ENCODE data around the gene SCART1. TPM values are rescaled to one million over a fixed set of nuclear protein-coding genes. Genes with fewer than 3 reads are reported as not detected.

SCART1 gene
- total RNA-seq, 1 experiment from 2014 or later, result 0.50 TPM

DNA sequence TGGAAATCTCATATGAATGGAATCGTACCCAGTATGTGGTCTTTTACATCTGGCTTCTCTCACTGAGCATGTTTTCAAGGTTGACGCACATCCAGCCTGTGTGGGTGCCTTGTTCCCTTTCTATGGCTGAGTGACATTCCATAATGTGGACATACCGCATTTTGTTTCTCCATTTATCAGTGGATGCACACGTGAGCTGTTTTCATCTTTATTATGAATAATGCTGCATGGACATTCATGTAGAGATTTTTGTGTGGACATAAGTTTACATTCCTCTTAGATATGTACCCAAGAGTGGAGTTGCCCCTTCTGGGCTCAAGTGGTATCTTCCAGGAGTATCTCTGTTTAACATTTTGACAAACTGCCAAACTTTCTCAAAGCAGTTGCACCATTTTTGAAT is 1.3 kb upstream of the SCART1 start:
- Histone ChIP-seq H3T11ph (ENCODE audit: low read length) (no peak overlapping the region), H3K9me3 (ENCODE audit: control insufficient read depth, low read depth, low read length) (peaks cover 81% of the 10 kb centered on the region), H2AFZ (ENCODE audit: low read length) (no peak overlapping the region), H3K4me2 (ENCODE audit: insufficient read depth, insufficient read length, low read length) (no peak overlapping the region), H4K91ac (ENCODE audit: insufficient read length, low read depth, low read length) (no peak overlapping the region), H2AK5ac (ENCODE audit: insufficient read length, low read length) (no peak overlapping the region), H4K8ac (replicated peaks; ENCODE audit: insufficient read length, low read depth, low read length) (no peak overlapping the region), H3K27ac (ENCODE audit: insufficient read length, low read depth, low read length) (no peak overlapping the region), H3K79me1 (ENCODE audit: insufficient read depth, low read depth, low read length, poor library complexity, severe bottlenecking) (no peaks in the 10 kb centered on the region), H2BK15ac (ENCODE audit: low read depth, low read length) (no peak overlapping the region), H3K14ac (ENCODE audit: insufficient read depth, low read length) (no peak overlapping the region), H2BK20ac (ENCODE audit: low read depth, low read length, poor library complexity, severe bottlenecking) (no peak overlapping the region), H3K18ac (ENCODE audit: insufficient read length, low read depth, low read length) (no peak overlapping the region), H4K5ac (ENCODE audit: insufficient read length, low read depth, low read length) (no peak overlapping the region), H3K4me1 (ENCODE audit: insufficient read depth, low read length) (no peaks in the 10 kb centered on the region), H2BK120ac (ENCODE audit: low read depth, low read length, poor library complexity, severe bottlenecking) (no peak overlapping the region), H2BK12ac (ENCODE audit: insufficient read length, low read depth, low read length) (no peak overlapping the region), H3K23me2 (ENCODE audit: insufficient read length, low read depth, low read length, poor library complexity, severe bottlenecking) (no peaks in the 10 kb centered on the region), H3K56ac (ENCODE audit: insufficient read length, low read depth, low read length) (no peak overlapping the region), H3K23ac (ENCODE audit: insufficient read length, low read depth, low read length) (no peak overlapping the region), H3K79me2 (ENCODE audit: insufficient read depth, low read length) (no peaks in the 10 kb centered on the region), H3K4ac (ENCODE audit: low read depth, low read length) (no peak overlapping the region), H3K9ac (ENCODE audit: extremely low read depth, insufficient read length, low read length) (no peak overlapping the region), H3K27me3 (ENCODE audit: insufficient read depth, low read length) (no peaks in the 10 kb centered on the region), H4K20me1 (ENCODE audit: control insufficient read depth, insufficient read depth, insufficient read length) (no peaks in the 10 kb centered on the region), H2BK5ac (ENCODE audit: insufficient read length, low read length) (no peak overlapping the region)
- no peak for DNase-seq
- Mint-ChIP-seq H3K36me3 (ENCODE audit: insufficient read depth in 1 of 3, low read depth in 3 of 3) (peaks cover 0 to 30% (median 7%) of the 10 kb centered on the region in 3 experiments; a peak in 4 of 7 replicates), H3K9me3 (peaks cover 86 to 100% of the 10 kb centered on the region in 2 experiments), H3K4me3 (no peak overlapping the region), H3K27me3 (ENCODE audit: low read depth) (peaks cover 6% of the 10 kb centered on the region), H3K4me1 (no peaks in the 10 kb centered on the region), H3K27ac (no peak overlapping the region)
- WGBS (ENCODE audit: extremely low coverage, insufficient read length, low lambda C conversion rate), result no CpG with 5 or more reads among the region's 4 CpGs
- TF ChIP-seq, protein P1, sequence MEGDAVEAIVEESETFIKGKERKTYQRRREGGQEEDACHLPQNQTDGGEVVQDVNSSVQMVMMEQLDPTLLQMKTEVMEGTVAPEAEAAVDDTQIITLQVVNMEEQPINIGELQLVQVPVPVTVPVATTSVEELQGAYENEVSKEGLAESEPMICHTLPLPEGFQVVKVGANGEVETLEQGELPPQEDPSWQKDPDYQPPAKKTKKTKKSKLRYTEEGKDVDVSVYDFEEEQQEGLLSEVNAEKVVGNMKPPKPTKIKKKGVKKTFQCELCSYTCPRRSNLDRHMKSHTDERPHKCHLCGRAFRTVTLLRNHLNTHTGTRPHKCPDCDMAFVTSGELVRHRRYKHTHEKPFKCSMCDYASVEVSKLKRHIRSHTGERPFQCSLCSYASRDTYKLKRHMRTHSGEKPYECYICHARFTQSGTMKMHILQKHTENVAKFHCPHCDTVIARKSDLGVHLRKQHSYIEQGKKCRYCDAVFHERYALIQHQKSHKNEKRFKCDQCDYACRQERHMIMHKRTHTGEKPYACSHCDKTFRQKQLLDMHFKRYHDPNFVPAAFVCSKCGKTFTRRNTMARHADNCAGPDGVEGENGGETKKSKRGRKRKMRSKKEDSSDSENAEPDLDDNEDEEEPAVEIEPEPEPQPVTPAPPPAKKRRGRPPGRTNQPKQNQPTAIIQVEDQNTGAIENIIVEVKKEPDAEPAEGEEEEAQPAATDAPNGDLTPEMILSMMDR (conservative IDR thresholded peaks at IDR 0.05), result no peak

Measured in H9 (cell line).